ENCODE data around the gene UBN1.
A peak's percentile ranks its signal among the peaks of the same experiment; 100 is the strongest.

GRCh38 chr16:4832698-4833343, 14.5 kb upstream of the UBN1 start:
- TF ChIP-seq CTCF (IDR thresholded peaks at IDR 0.05) (no peak), POLR2A (IDR thresholded peaks at IDR 0.05) (no peak), EP300 (IDR thresholded peaks at IDR 0.05) (no peak), POLR2AphosphoS5 (IDR thresholded peaks at IDR 0.05) (peak in 1 of 3 donors; percentile 12)
